ENCODE data around the gene ACKR3. TPM values are rescaled to one million over a fixed set of nuclear protein-coding genes. Genes with fewer than 3 reads are reported as not detected.

The ACKR3 gene
- total and polyA plus RNA-seq, 2 experiments from 2014 or later = 1.0 to 3.0 TPM

GRCh38 chr2:236545814-236546480 is 23.7 kb upstream of the ACKR3 start:
- Mint-ChIP-seq H3K4me3 (no peak overlapping the region), H3K4me1 (peaks cover 13% of the 10 kb centered on the region; the same call in 2 of the 3 replicates), H3K36me3 (ENCODE audit: low read depth) (no peaks in the 10 kb centered on the region), H3K27ac (no peak overlapping the region), H3K9me3 (no peaks in the 10 kb centered on the region), H3K27me3 (ENCODE audit: insufficient read depth, low read depth, poor library complexity) (no peaks in the 10 kb centered on the region)
- Histone ChIP-seq H3K4me2 (no peak overlapping the region), H3K79me2 (replicated peaks; ENCODE audit: insufficient read depth) (no peaks in the 10 kb centered on the region), H3F3A (replicated peaks; ENCODE audit: low read depth) (no peaks in the 10 kb centered on the region), H3K9me2 (ENCODE audit: insufficient read depth) (no peaks in the 10 kb centered on the region; the same call in 1 of the 2 replicates), H3K4me3 (no peak overlapping the region), H3K4me1 (ENCODE audit: insufficient read depth) (no peaks in the 10 kb centered on the region), H3K27ac (ENCODE audit: low read depth) (no peak overlapping the region), H3K27me3 (ENCODE audit: insufficient read depth) (no peaks in the 10 kb centered on the region), H3K36me3 (ENCODE audit: insufficient read depth) (no peaks in the 10 kb centered on the region), H4K20me1 (replicated peaks; ENCODE audit: insufficient read depth) (no peaks in the 10 kb centered on the region), H2AFZ (no peak overlapping the region)
- ATAC-seq (no peak), DNase-seq (ENCODE audit: low spot score) (no peak)
- TF ChIP-seq EZH2 (IDR thresholded peaks at IDR 0.05; ENCODE audit: low read depth, unreplicated experiment) (no peak), NANOG (IDR thresholded peaks at IDR 0.05; ENCODE audit: borderline replicate concordance) (no peak), POLR2AphosphoS5 (IDR thresholded peaks at IDR 0.05; ENCODE audit: low read depth) (no peak), ZNF114 (CRISPR knock-in tag; IDR thresholded peaks at IDR 0.05) (no peak), EZH2phosphoT487 (IDR thresholded peaks at IDR 0.05; ENCODE audit: unreplicated experiment) (no peak), STAT1 (IDR thresholded peaks at IDR 0.05; ENCODE audit: unreplicated experiment) (no peak), ZNF462 (CRISPR knock-in tag; IDR thresholded peaks at IDR 0.05) (no peak)

Data from GM23338 (cell line).